HG03575 (cell line): ENCODE data around the gene ZNF729.
"Not testable (repeated sequence)": the region's sequence is repeated elsewhere in the genome, so short reads cannot be mapped to it uniquely, and the experiment has no call there.

Source experiments
- ATAC-seq: cut with Tn5 transposase; IDR thresholded peaks from one replicate; pipeline ENCODE4 v1.9.1; 2021; ENCODE audit not compliant: unreplicated experiment, insufficient number of reproducible peaks, low FRiP score; ENCODE audit errors: extremely low read depth

The ZNF729 gene

GRCh38 chr19:22286151-22286810, at the start of gene ZNF729:
ZNF729 (plus strand) TSS chr19:22286441; CDS start chr19:22286526, 85 bp downstream.
- no peak for ATAC-seq

DNA sequence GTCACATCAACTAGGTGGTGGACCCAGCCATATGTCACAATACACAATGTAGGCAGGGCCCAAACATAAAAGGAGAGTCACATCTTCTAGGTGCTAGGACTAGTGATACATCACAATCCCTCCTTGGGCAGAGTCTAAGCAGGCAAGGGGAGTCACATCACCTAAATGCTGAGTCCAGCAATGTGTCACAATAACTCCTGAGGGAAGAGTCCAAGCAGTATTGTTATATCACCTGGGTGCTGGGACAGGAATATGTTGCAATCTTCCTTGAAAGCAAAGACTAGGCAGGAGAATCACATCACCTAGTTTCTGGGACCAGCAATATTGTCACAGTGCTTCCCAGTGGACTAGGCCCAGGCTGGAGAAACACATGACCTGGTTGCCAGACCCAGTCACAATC, 29.4 kb upstream of the ZNF729 start:
- ATAC-seq: no peak

- no peak for ATAC-seq
Measured at GRCh38 chr19:22257381-22257780, 28.9 kb upstream of the ZNF729 start.

DNA sequence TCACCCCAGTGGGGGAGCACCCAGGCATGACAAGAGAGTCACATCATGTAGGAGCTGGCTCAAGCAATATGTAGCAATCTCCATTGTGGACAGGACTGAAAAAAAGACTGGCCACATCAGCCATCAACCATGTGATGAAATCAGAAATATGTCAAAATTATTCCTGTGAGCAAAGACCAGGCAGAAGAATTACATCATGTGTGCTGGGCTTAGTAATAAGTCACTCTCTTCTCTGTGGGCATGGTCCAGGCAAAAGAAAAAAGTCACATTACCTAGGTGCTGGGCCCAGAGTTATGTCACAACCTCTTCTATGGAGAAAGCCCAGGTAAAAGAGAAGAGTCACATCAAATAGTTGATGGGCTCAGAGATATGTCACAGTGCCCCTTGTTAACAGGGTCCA, 28.3 kb upstream of the ZNF729 start:
- no peak for ATAC-seq

DNA sequence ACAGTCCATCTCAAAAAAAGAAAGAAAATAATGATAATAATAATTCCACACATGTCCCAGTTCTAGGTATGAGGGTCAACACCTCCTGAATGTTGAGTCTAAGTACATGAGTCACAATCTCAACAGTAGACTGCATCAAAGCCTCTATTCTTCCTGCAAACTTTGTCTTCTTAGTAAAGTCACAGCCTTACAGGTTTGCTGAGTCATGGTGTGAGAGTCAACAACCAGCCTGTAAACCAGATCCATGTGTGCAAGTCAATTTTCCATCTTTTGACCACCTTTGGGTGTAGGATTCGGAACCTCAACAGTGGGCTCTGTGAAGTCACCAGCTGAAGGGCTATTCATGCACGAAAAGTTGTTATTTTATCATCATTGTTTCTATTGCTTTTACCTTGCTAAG, 25.7 kb upstream of the ZNF729 start:
- no peak for ATAC-seq

GRCh38 chr19:22261596-22261995, 24.6 kb upstream of the ZNF729 start:
- no peak for ATAC-seq

DNA sequence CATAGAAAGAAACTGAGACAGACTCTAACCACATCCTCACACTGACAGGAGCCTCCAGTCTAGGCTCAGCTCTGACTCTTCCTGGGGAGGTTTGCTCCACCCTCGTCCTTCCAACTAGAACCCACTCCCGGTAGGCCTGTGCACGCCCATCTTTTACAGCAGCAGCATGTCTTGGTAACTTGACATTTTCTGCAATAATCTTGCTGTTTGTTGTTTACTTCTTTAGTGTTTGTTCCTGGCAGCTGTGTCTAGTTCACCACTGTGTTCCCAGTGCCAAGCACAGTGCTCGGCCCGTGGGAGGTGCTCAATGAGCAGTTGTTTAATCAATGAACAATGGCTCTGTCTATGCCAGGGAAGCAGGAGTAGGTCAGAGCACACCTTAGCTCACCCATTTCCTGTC, 23.1 kb upstream of the ZNF729 start:
- no peak for ATAC-seq

- not testable (repeated sequence) for ATAC-seq
Measured at GRCh38 chr19:22321554-22321953, 35.3 kb downstream of the ZNF729 start.

- no peak for ATAC-seq
Measured at GRCh38 chr19:22326219-22326618, 40.0 kb downstream of the ZNF729 start.

GRCh38 chr19:22327321-22327720, 41.1 kb downstream of the ZNF729 start:
- no peak for ATAC-seq

DNA sequence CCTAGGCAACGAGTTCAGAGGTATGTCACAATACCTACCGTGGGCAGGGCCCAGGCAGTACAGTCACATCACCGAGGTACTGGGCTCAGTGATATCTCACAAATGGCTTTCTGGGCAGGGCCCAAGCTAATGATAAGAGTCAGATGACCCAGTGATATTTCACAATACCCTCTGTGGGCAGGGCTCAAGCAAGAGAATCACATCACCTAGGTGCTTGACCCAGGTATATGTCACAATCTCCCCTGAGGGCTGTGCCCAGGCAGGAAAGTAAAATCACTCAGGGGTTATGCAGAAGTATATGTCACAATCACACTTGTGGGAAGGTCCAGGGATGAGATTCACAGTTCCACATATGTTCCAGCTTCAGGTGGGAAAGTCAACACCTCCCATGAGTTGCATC, 45.3 kb downstream of the ZNF729 start:
- ATAC-seq: no peak

- no peak for ATAC-seq
Measured at GRCh38 chr19:22332924-22333323, 46.7 kb downstream of the ZNF729 start.

- no peak for ATAC-seq
Measured at GRCh38 chr19:22335716-22336115, 49.5 kb downstream of the ZNF729 start.

- no peak for ATAC-seq
Measured at GRCh38 chr19:22354665-22355064, 68.4 kb downstream of the ZNF729 start.
